NOMO-1 treated with dmso at 0.1 percent for 144 hours (cell line): ENCODE data around the gene PLEKHG2.
"Not testable (repeated sequence)": the region's sequence is repeated elsewhere in the genome, so short reads cannot be mapped to it uniquely, and the experiment has no call there.

ENCODE experiments used
- DNase-seq: peaks from one replicate; lab custom pipeline; 2025; ENCODE audit not compliant: unreplicated experiment; lab: John Stamatoyannopoulos, UW

The PLEKHG2 gene

GRCh38 chr19:39412100-39412866 lies at the start of gene PLEKHG2:
TSS of gene PLEKHG2 (plus strand) at chr19:39412669. CDS start at chr19:39414087, 1,418 bp downstream.
- DNase-seq, result peak; percentile 95

GRCh38 chr19:39362682-39363657 lies 49.5 kb upstream of the PLEKHG2 start:
- DNase-seq, result no peak

GRCh38 chr19:39363901-39364457 lies 48.5 kb upstream of the PLEKHG2 start:
- DNase-seq, result no peak

GRCh38 chr19:39365531-39365930 lies 46.9 kb upstream of the PLEKHG2 start:
- no peak for DNase-seq

- DNase-seq, result no peak
Observed at GRCh38 chr19:39369200-39369599, 43.3 kb upstream of the PLEKHG2 start.

GRCh38 chr19:39370735-39371134 lies 41.7 kb upstream of the PLEKHG2 start:
- no peak for DNase-seq

- no peak for DNase-seq
Observed at GRCh38 chr19:39372047-39372802, 40.2 kb upstream of the PLEKHG2 start.

GRCh38 chr19:39372941-39373340 lies 39.5 kb upstream of the PLEKHG2 start:
- no peak for DNase-seq

- no peak for DNase-seq
Observed at GRCh38 chr19:39375929-39376328, 36.5 kb upstream of the PLEKHG2 start.

- no peak for DNase-seq
Observed at GRCh38 chr19:39377373-39378362, 34.8 kb upstream of the PLEKHG2 start.

- not testable (repeated sequence) for DNase-seq
Observed at GRCh38 chr19:39379366-39379765, 33.1 kb upstream of the PLEKHG2 start.

GRCh38 chr19:39379865-39380396 lies 32.5 kb upstream of the PLEKHG2 start:
- no peak for DNase-seq

- no peak for DNase-seq
Observed at GRCh38 chr19:39380521-39381502, 31.7 kb upstream of the PLEKHG2 start.

GRCh38 chr19:39381910-39382611 lies 30.4 kb upstream of the PLEKHG2 start:
- no peak for DNase-seq

GRCh38 chr19:39382991-39383828 lies 29.3 kb upstream of the PLEKHG2 start:
- no peak for DNase-seq

- no peak for DNase-seq
Observed at GRCh38 chr19:39384839-39385568, 27.5 kb upstream of the PLEKHG2 start.
